ENCODE data around the gene LIPC.

DNA sequence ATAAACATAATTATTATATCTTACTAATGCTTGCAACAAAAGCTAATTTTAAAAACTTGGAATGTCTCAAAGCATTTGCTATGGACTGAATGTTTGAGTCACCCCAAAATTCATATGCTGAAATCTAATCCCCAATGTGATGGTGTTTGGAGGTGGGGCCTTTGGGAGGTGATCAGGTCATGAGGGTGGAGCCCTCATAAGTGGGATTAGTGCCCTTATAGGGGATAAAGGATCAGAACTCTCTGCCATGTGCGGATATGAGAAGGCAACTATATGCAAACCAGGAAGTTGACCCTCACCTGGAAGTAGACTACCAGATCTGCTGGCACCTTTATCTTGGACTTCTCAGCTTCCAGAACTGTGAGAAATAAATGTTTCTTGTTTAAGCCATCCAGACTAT lies 137.7 kb downstream of the LIPC start:
- TF ChIP-seq, protein P1, sequence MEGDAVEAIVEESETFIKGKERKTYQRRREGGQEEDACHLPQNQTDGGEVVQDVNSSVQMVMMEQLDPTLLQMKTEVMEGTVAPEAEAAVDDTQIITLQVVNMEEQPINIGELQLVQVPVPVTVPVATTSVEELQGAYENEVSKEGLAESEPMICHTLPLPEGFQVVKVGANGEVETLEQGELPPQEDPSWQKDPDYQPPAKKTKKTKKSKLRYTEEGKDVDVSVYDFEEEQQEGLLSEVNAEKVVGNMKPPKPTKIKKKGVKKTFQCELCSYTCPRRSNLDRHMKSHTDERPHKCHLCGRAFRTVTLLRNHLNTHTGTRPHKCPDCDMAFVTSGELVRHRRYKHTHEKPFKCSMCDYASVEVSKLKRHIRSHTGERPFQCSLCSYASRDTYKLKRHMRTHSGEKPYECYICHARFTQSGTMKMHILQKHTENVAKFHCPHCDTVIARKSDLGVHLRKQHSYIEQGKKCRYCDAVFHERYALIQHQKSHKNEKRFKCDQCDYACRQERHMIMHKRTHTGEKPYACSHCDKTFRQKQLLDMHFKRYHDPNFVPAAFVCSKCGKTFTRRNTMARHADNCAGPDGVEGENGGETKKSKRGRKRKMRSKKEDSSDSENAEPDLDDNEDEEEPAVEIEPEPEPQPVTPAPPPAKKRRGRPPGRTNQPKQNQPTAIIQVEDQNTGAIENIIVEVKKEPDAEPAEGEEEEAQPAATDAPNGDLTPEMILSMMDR (IDR thresholded peaks at IDR 0.05) = no peak
- no peak for TF ChIP-seq POLR2A (IDR thresholded peaks at IDR 0.05)

All from testis (tissue), 2 donors.